NCI-H1048 (cell line): Measurements from ENCODE around the gene TP73.

Experiments used
- DNase-seq: peaks from one replicate; lab custom pipeline; 2025; lab: John Stamatoyannopoulos, UW

Gene TP73

GRCh38 chr1:3634059-3634800 lies 18.1 kb upstream of the TP73 start:
- no peak for DNase-seq

GRCh38 chr1:3636080-3636479 lies 16.2 kb upstream of the TP73 start:
- DNase-seq: no peak

DNA sequence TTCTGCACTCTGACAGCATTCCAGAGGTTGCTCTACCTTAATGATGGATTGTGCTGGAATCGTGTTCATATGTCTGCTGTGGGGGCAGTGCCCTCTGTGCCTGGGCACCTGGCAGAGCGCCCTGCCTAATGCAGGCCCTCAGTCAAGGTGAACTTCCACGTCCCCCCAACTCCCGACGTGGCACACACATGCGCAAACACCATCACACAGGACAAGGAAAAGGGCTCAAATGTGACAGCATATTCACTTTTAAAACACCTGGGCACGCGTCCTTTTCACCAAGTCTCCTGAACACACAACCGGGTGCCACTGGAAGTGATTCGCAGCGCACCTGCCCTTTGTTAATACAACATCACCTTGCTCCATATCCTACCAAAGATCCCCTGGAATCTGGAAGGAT lies 15.8 kb upstream of the TP73 start:
- no peak for DNase-seq

DNA sequence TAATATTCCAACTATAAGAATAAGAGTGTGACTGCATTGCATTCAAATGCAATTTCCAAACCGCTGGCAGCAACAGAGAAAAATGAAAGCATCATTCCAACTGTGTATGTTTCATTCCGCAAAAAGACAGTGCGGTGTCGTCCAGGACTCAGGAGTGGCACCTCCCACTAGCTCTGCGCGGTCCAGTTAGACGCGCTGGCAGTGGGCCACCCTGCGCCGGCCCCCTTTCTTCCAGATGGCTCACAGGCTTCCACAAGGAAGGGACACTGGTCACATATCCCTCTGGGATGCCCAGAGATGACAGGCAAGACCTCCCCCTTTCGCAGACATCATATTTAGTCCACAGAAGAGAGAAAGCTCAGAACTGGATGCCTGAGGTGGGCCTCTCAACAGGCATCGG lies 14.3 kb upstream of the TP73 start:
- DNase-seq: no peak

GRCh38 chr1:3638676-3639075 lies 13.6 kb upstream of the TP73 start:
- DNase-seq: no peak

GRCh38 chr1:3639397-3639911 lies 12.9 kb upstream of the TP73 start:
- no peak for DNase-seq

DNA sequence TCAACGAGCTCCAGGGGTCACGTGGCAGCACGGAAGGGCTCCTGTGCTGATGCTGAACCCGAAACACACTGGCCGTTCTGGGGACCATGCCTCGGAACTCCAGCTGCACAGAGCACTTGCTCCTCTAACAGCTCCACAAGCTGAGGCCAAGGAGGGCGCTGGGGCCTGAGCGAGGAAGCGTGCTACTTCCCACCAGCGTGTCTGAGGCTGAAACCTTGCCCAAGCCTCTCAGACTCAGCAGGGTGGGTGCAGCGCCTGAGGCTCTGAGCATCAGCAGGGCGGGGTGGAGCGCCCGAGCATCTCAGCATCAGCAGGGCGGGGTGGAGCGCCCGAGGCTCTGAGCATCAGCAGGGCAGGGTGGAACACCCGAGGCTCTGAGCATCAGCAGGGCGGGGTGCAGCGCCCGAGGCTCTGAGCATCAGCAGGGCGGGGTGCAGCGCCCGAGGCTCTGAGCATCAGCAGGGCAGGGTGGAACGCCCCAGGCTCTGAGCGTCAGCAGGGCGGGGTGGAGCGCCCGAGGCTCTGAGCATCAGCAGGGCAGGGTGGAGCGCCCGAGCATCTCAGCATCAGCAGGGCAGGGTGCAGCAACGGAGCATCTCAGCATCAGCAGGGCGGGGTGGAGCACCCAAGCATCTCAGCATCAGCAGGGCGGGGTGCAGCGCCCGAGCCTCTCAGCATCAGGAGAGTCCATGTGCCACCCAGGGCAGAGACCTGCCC lies 12.0 kb upstream of the TP73 start:
- no peak for DNase-seq

DNA sequence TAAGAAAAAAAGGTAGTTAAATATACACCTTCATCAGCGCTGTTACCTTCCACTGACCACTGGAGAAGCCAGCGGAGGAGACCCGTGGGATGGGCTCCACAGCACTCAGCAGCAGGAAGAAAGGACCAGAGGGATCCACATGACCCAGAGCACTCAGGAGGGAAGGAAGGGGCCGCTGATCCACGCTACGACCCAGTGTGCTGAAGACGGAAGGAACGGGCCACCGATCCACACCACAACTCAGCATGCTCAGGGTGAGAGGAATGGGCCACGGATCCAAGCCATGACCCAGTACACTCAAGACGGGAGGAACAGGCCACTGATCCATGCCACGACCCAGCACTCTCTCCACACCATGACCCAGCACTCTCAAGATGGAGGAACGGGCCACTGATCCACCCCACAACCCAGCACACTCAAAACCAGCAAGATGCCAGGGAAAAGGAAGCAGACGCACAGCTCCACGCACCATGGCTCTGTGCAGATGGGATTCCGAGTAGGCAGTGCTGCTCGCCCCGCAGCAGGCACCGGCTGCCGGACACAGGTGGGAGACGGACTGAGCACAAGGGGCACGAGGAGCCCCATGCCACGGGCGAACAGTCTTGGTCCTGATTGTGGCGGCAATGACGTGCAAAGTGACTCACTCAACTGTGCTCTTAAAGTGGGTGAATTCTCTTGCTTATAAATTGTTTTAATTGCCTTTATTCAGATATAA lies 11.1 kb upstream of the TP73 start:
- DNase-seq: no peak

GRCh38 chr1:3641816-3642215 lies 10.5 kb upstream of the TP73 start:
- no peak for DNase-seq

GRCh38 chr1:3642919-3643675 lies 9.2 kb upstream of the TP73 start:
- no peak for DNase-seq

- DNase-seq: no peak
These were observed 8.0 kb upstream of the TP73 start for GRCh38 chr1:3644273-3644672.

DNA sequence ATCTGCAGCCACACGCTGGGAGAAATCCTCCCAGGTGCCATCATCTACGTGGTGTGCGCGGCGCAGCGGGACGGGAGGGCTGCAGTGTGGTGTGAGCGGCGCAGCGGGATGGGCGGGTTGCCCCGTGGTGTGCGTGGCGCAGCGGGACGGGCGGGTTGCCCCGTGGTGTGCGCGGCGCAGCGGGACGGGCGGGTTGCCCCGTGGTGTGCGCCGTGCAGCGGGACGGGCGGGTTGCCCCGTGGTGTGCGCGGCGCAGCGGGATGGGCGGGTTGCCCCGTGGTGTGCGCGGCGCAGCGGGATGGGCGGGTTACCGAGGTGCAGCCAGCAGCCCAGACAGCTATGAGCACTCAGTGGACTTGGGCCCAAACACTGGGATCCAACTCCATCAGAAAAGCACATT lies 7.1 kb upstream of the TP73 start:
- no peak for DNase-seq

DNA sequence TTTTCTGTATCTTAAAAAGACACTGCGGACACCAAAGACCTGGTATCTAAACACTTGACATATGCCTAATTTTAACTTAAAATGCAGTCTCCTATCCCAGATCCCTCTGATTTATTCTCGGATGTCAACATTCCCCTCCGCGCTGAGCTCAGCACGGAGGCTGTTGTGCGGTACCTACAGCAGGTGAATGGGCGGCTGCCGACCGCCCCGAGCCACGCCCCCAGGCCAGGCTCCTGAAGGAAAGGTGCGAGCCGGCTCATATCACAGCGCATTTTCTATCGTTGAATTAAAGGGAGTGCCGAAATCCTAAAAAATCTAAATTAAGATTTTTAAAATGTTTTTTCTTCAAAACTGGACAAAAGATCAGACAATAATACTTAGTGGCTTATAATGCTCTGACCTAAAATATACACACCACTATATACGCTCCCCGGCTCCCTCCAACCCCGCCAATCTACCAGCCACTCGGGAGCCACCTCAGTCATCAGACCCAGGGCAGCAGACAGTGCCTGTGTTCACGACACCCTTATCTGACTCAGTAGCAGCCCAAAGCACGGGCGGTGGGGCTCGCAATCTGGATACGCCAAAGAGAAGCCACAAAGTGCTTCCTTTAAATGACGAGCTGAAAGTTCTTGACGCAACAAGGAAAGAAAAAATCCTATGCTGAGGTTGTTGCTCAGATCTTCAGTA lies 6.5 kb upstream of the TP73 start:
- no peak for DNase-seq

GRCh38 chr1:3646596-3646995 lies 5.7 kb upstream of the TP73 start:
- DNase-seq: no peak

DNA sequence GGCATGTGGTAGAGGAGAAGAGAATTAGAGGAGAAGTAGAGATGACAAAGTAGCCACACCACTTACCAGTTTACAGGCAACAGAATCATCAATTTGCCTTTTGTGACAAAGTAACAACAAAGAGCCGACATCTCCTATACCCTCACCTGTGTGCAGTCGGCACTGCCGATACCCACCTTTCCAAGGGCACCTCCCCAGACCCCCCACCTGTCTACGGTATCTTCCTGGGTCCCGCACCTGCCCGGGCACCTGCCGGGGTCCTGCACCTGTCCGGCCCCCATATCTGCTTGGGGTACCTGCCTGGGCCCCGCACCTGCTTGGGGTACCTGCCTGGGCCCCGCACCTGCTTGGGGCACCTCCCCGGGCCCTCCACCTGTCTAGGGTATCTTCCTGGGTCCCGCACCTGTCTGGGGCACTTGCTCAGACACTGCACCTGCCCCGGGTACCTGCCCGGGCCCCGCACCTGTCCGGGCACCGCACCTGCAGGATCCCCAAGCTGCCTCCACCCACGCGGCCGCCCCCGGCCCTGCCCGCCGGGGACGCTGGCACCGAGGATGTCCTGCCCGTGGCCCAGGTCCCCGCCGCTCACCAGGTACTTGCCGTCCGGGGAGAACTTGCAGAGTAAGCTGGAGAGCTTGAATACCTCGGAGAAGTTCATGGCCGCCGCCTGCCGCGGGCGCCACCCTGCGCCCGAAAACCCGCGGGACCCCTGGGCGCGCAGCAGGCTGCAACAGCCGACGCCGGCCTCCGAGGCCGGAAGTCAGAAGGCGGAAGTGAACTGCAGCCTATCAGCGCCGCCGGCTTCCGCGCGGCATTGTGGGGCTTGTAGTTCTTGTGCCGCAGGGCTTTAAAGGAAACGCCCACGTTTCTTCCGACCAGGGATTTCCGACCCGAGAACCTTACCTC lies 2.7 kb upstream of the TP73 start, which contains the start of gene WRAP73:
TSS of gene WRAP73 (minus strand) at position 762 of the 906 bp plus-strand sequence. CDS start at position 658, 104 bp downstream.
- DNase-seq: peak; percentile 88

GRCh38 chr1:3650248-3651025 lies 1.9 kb upstream of the TP73 start:
- no peak for DNase-seq

DNA sequence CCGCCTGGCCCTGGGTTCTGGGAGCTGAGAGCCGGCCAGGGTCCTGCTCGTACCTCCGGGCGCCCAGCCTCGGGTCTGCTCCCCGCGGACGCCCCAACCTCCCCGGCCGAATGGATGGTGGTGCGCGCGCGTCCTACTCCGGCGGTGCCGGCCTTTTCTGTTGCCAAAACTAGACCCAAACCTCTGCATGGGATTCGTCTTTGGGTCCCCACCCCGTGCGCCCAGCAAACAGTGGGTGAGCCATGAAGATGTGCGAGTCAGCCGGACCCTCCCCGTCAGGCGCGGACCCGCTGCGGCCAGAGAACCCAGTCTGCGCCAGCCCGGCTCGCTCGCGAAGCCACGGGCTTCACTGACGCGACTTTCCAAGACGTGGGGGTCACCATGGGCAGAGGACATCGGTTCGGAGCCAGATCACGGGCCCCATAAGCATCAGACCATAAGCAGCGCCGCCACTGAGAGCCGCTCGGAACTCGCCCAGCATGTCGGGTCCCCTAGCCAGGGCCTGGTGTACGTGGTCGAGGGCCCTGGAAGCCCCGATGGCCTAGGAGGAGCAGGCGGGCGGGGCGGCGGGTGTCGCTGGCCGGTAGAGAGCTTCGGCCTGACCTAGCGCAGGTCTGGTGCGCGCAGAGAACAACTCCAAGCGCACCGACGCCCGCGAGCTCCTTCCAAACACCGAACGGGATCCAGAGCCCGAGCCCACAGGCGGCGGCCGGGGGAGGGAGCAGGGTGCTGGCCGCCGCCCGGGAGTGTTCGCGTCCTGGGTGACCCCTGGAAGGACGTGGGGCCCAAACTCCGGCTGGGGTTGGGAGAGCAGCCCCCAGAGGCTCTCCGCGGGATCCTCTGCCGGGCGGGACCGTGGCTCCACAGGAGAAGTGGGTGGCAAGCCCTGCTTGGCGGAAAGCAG lies 1.0 kb upstream of the TP73 start:
- DNase-seq: no peak

DNA sequence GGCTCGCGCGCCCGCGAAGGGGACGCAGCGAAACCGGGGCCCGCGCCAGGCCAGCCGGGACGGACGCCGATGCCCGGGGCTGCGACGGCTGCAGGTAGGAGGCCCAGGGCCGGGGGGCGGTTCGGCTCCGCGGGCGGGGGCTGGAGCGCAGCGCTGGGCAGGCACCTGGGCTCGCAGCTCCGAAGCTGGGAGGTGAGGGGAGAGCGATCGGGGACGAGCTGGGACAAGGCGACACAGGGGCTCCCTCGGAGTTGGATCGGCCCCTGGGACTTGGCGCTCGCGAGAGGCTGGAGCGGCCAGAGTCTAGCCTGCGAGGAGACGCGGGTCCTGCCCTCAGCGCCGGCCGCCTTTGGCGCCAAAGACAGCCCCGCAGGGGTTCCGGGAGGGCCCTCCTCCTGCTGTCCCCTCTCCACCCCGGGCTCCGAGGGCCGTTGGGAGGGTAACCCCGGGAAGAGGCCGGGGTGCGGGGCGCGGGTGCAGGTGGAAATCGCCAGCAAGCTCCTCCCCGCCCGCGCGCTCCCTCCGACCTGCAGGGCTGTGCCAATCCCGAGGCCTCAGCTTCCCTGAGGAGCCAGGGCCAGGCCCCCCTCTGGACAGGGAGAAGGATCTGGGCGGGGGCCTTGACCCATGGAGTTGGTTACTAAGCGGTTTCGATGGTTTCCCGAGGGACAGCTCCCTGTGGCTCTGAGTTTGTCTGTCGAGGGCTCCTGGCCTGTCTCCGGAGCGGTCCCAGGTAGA lies 401 bp downstream of the TP73 start:
- DNase-seq: no peak
